ENCODE measurements around the gene CELF4.

DNA sequence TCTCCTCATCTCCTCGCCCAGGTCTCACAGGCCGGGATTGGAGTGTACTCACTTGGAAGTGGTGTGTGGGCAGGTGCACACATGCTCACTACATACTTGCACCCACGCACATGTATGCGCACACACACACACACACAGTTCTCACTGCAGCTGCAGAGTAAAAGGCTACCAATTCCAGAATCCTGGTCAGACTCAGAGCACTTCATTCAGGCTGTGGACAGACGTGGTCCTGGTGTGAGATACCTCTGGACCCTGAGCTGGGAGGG, 19.4 kb downstream of the CELF4 start:
- no peak for TF ChIP-seq POLR2AphosphoS5 (IDR thresholded peaks at IDR 0.05; ENCODE audit: low read depth)
- TF ChIP-seq, protein P1, sequence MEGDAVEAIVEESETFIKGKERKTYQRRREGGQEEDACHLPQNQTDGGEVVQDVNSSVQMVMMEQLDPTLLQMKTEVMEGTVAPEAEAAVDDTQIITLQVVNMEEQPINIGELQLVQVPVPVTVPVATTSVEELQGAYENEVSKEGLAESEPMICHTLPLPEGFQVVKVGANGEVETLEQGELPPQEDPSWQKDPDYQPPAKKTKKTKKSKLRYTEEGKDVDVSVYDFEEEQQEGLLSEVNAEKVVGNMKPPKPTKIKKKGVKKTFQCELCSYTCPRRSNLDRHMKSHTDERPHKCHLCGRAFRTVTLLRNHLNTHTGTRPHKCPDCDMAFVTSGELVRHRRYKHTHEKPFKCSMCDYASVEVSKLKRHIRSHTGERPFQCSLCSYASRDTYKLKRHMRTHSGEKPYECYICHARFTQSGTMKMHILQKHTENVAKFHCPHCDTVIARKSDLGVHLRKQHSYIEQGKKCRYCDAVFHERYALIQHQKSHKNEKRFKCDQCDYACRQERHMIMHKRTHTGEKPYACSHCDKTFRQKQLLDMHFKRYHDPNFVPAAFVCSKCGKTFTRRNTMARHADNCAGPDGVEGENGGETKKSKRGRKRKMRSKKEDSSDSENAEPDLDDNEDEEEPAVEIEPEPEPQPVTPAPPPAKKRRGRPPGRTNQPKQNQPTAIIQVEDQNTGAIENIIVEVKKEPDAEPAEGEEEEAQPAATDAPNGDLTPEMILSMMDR (IDR thresholded peaks at IDR 0.05; ENCODE audit: insufficient read depth, low read length), result no peak
- TF ChIP-seq, protein P2, sequence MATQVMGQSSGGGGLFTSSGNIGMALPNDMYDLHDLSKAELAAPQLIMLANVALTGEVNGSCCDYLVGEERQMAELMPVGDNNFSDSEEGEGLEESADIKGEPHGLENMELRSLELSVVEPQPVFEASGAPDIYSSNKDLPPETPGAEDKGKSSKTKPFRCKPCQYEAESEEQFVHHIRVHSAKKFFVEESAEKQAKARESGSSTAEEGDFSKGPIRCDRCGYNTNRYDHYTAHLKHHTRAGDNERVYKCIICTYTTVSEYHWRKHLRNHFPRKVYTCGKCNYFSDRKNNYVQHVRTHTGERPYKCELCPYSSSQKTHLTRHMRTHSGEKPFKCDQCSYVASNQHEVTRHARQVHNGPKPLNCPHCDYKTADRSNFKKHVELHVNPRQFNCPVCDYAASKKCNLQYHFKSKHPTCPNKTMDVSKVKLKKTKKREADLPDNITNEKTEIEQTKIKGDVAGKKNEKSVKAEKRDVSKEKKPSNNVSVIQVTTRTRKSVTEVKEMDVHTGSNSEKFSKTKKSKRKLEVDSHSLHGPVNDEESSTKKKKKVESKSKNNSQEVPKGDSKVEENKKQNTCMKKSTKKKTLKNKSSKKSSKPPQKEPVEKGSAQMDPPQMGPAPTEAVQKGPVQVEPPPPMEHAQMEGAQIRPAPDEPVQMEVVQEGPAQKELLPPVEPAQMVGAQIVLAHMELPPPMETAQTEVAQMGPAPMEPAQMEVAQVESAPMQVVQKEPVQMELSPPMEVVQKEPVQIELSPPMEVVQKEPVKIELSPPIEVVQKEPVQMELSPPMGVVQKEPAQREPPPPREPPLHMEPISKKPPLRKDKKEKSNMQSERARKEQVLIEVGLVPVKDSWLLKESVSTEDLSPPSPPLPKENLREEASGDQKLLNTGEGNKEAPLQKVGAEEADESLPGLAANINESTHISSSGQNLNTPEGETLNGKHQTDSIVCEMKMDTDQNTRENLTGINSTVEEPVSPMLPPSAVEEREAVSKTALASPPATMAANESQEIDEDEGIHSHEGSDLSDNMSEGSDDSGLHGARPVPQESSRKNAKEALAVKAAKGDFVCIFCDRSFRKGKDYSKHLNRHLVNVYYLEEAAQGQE (IDR thresholded peaks at IDR 0.05; ENCODE audit: insufficient replicate concordance, low read depth), result no peak
- no peak for TF ChIP-seq GABPA (IDR thresholded peaks at IDR 0.05; ENCODE audit: low read depth)
- TF ChIP-seq SPI1 (IDR thresholded peaks at IDR 0.05; ENCODE audit: borderline replicate concordance, low read depth), result no peak
